GM18951 (cell line): Measurements from ENCODE around the gene KRTAP12-1.

Experiments
- POLR2A ChIP-seq: IDR thresholded peaks from 4 replicates; pipeline ENCODE4 v1.6.1; 2011; ENCODE audit warnings: mild to moderate bottlenecking; ENCODE audit not compliant: insufficient read length, insufficient read depth; ENCODE audit errors: extremely low read depth
- in situ Hi-C: fragments of 300-500 bp; cut with MboI; formaldehyde crosslinking; loops from one replicate; pipeline ENCODE4 v1.12.0; 2022; ENCODE audit warnings: low sequenced_read_pairs, mixed read lengths, inconsistent platforms; ENCODE audit not compliant: unreplicated experiment

KRTAP12-1 gene

DNA sequence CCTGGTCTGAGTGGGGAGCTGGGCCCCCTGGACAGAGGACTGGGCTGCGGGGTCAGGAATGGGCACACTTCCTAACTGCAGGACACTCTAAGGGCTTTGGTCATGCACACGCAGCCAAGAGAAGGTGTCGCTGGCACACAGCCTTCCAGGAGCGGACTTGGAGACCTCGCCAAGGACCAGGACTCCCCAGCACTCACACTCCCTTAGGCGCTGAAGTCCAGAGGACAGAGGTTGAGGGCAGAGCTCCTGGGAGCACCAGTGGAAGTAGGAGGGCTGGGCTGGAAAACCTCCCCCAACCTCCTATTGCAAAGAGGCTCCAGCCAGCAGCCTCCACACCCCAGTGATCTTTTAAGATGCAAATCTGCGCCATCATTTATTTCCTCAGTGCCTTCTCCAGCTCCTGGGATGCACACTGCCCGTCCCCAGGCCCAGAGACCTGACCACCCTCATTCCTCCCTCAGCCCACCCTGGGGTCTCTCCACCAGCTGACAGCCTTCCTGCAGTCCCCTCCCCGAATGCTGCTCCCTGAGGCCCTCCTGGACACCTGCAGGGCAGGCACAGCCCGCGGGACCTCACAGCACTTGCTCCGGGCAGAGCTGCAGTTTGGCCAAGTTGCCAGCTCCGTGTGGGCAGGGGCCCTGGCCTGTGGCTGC lies 26.4 kb upstream of the KRTAP12-1 start:
- TF ChIP-seq POLR2A = no peak
- in situ Hi-C loops = no loop called here

DNA sequence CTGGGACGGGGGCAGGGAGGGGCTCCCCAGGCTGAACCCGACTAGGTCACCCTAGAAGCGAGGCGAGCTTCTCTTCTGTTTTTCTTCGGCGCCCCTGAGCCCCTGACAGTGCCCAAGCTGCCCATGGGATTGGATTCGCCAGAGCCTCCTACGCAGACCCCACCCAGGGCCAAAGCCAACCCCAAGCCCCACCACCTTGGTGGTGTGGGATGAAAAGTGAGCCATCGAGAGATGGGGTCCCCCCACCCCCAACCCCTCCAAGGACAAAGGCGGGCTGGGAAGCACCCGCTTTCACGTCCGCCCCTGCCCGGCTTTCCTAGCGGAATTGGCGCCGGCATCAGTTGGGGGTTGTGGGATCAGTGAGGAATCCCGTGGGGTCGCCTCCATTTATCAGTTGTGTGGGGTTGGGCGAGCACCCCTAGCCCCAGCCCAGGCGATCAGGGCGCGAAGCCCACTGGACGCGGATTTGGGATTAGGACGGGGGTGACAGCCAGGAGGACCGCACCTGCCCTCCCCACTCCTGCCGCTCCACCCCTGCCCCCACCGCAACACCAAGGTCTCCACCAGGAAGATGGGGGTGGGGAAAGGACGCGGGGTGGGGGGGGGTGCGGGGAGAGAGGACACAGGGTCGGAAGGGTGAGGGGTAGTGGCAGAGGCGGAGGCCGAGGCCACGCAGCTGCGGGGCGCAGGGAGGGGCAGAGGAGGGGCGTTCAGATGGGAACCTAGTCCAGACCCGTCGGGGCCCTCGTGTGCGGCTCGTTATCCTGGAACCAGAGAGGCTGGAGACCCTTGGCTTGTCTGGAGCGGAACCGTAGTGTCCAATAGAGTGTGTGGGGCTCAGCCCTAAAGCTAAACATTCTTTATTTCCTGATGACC lies 25.0 kb upstream of the KRTAP12-1 start:
- no peak for TF ChIP-seq POLR2A

DNA sequence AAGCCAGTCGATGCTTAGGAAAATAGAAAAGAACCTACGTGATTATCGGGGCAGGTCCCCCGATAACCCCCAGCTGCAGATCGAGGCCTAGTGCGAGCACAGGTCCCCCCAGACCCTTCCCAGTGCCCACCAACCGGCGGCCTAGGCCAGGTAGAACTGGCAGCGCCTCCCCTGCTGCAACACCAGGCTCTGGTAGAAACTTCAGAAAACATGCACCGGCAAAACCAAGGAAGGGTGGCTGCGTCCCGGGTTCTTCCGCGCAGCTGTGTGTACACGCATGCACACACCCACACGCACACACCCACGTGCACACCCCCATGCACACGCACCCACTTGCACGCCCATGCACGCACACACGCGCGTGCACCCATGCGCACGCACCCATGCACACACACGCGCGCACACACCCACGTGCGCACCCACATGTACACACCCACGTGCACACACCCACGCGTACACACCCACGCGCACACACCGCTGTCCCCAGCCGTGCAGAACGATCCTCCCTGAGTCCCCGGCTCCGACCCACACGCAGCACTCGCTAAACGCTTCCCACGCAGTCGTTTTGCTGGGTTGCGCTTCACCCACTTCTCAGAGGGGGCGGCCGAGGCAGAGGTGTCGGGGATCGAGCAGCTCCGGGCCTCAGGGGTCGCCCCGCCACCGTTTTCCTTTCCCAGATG lies 24.2 kb upstream of the KRTAP12-1 start:
- in situ Hi-C loops = no loop called here
- TF ChIP-seq POLR2A = no peak

More for the DNA sequence above, 25.0 kb upstream of the KRTAP12-1 start:
- in situ Hi-C loops = no loop called here

DNA sequence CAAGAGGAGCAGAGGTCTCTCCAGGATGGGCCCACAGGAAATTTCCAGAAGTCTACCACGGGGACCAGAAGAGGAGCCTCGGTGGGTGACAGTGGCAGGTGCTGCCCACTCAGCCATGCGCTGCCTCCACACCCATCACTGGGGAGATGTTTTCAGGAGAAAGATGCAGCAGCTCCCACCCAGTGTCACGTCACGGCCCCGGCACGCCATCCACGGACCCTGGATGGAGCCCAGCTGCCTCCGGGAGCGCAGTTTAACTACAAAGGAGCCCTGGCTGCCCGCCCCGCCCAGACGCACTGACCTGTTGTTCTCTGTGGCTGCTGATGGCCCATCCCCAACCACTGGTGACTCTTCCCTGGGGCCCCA lies 22.7 kb upstream of the KRTAP12-1 start:
- in situ Hi-C loops = no loop called here
- no peak for TF ChIP-seq POLR2A

DNA sequence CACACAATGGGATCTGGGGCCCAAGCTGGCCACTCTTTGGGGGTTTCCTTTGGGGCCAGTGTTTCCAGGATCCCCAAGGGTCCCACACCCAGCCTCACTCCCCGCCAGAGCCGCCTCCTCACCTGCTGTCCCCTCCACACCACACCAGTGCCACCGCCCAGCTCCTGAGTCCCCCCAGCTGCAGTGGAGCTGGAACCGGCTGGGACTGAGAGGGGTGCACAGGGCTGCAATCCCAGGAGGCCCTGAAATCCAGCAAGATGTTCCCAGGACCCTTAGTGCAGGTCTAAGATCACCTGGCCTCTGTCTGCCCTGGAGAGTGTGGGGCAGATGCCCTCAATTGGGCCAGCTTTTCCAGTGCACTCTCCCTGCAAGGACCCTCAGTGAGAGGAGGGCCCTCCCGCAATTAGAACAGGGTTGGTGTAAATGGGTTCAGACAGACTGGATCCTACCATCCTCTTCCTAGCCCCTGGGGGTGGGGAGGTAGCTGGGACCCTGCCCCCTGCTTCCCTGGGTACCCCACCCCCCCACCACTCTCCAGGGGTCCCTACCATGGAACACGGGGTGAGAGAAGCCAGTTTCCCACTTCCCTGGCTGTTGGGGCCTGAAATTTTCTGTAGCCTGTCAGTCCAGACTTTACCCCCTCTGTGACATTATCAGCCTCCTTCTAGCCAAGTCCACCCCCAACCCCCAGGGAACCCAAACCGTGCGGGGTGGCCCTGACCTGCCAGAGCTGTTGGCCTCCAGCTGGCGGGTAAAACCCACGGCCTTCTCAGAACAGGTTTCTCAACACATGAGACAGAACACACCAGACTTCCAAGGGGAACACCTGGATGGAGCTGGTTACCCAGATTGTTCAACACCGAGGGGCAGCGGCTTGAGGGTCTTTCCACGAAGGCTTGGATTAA lies 22.0 kb upstream of the KRTAP12-1 start:
- in situ Hi-C loops = no loop called here
- no peak for TF ChIP-seq POLR2A

DNA sequence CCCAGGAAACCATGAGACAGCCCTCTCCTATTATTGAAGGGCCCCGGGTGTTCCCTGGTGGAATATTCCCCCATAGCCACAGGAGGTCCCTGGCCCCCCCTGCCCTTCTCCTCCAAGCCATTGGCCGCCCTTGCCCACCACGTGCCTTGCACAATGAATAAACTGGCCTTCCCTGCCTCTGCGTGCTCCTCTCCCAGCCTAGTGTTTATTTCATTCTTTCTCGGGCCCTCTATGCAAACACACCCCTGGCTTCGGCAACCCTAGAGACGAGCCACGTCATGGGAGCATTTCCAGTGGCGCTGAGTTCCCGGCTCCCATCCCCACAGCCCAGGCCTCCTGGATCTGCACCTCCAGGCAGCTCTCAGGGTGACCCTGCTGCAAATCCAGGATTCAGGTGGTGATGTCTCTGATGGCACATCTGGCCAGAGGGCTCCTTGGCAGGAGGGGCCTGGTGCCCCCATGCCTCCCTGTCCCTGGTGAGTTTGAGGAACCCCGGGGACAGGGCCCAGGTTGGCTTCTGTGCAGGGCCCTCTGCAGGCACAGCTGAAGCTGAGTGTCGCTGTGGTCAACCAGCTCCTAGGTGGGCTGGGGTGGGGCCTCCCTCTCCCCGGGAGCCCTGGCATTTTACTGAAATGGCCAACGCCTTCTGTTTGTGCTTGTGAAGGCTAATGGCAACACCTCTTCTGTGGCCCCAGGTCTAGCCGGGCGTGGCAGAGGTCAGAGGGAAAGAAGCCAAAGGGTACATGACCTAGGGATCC lies 21.2 kb upstream of the KRTAP12-1 start:
- in situ Hi-C loops = no loop called here
- no peak for TF ChIP-seq POLR2A

DNA sequence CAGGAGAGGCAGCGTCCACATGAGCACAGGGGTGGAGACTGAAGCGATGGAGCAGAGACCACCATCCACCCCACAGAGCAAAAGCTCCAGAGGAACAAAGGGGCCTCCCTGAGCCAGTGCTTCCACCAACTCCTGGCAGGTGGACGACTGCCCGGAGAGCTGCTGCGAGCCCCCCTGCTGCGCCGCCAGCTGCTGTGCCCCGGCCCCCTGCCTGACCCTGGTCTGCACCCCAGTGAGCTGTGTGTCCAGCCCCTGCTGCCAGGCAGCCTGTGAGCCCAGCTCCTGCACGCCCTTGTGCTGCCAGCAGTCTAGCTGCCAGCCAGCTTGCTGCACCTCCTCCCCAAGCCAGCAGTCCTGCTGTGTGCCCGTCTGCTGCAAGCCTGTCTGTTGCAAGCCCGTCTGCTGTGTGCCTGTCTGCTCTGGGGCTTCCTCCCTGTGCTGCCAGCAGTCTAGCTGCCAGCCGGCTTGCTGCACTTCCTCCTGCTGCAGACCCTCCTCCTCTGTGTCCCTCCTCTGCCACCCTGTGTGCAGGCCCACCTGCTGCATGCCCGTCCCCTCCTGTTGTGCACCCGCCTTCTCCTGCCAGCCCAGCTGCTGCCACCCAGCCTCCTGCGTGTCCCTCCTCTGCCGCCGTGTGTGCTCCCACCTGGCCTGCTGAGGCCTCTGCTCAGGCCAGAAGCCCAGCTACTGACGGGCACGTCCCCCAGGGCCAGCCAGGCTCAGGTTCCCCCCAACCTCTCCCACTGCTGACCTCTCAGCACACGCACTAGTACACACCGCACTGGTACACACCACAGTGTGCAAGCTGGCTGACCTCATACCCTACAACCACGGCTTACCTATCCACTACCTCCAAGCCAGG lies 20.4 kb upstream of the KRTAP12-1 start:
- in situ Hi-C loops = no loop called here
- TF ChIP-seq POLR2A = no peak

DNA sequence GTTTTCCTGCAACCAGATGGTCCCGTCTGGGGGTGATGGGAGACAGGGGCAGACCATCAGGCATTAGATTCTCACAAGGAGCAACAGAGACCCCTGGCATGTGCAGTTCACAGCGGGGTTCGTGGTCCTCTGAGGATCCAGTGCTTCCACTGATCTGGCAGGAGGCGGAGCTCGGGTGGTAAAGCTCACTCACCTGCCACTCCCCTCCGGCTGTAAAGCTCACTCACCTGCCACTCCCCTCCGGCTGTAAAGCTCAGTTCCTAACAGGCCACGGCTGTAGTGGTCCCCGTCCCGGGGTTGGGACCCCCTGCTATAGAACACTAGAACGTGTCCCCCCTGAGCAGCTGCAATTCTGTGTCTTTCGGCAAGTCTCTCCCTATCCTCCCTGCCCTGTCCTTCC lies 19.6 kb upstream of the KRTAP12-1 start:
- no peak for TF ChIP-seq POLR2A
- in situ Hi-C loops = no loop called here

DNA sequence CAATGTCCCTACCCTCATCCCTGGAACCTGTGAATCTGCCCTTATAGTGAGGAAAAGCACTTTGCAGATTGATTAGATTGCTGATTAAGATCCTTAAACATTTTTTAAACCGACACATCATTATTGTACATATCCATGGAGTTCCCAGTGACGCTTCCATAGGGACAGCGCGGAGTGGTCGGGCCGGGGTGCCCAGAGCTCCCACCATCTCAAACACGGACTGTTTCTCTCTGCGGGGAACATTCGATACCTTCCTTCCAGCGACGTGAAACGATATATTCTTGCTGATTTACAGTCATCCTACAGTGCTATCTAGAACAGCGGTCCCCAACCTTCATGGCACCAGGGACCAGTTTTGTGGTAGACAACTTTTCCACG lies 19.0 kb upstream of the KRTAP12-1 start:
- in situ Hi-C loops = no loop called here
- TF ChIP-seq POLR2A = no peak

DNA sequence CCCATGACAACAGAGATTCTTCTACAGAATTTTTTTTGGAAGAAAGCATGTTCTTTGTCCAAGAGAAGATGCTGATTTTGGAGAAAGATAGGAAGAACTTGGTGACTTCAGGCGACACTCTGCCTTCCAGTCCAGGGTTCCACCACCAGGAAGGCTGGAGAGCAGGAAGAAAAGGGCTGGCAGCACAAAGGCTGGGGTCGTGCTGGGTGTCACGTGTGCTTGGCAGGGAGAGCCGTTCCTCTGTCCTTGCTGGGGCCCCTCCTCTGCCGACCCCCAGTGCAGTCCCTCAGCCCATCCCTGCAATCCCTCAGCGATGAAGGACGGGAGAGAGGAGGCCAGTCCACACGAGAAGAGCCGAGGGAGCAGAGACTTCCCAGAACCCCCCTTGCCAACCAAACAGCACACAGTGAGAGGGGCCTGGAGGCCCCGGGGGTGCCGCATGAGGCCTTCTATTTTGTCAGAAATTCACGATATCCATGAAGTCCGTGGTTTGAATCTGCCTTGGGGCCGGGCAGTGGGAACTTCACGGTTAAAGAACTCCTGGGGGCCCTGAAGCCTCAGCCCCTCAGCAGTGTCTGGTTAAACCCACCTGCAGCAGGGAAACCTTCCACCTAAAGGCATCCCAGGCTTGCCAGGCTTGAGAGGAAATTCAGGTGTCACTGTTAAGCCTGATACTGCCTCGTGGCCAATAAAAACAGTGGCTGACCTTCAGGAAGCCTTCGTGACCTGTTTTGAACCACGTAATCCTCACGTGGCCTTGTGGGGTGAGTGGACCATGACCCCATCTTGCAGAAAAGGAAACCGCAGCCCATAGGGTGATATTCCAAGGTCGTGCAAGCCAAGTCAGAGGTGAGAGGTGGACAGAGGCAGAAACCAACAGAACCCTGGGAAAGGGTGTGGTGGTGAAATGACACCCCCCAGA lies 18.4 kb upstream of the KRTAP12-1 start:
- in situ Hi-C loops = no loop called here
- TF ChIP-seq POLR2A = no peak

DNA sequence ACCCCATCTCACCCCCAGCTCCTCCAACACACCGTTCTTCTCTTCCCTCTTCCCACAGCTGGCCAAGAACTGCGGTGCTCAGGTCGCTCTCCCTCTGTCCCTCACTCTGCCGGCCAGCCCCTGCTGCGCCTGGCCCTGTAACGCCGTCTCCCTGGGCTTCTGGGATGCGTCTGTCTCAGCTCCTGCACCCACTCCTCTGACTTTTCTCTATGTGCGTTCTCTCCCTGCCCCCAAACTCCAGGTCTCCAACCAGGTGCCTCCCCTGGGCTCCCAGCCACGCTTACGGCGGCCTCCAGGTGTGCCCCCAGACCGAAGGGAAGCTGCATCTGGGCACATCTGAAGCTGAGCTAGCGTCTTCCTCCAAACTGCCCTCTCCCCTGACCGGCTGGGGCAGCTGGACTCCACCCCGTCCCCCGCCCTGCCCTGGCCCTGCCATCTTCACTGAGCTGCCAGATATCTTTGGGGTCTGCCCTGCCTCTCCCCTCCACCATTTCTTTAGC lies 17.6 kb upstream of the KRTAP12-1 start:
- no peak for TF ChIP-seq POLR2A
- in situ Hi-C loops = no loop called here
